Brain microvascular endothelial cell (primary cell): ENCODE results near the gene TTC32.

Experiments
- DNase-seq: peaks from one replicate; pipeline ENCODE4 v3.0.0-alpha.2; 2020
- H3K27ac ChIP-seq: fragments of 250-450 bp; sonication (Bioruptor Pico); 2 replicates; pipeline ENCODE4 v1.5.1; 2020; ENCODE audit warnings: mild to moderate bottlenecking, moderate library complexity
- H3K27me3 ChIP-seq: fragments of 250-450 bp; sonication (Bioruptor Pico); replicated peaks from 2 replicates; pipeline ENCODE4 v1.5.1; 2020; ENCODE audit warnings: mild to moderate bottlenecking
- H3K36me3 ChIP-seq: fragments of 250-450 bp; sonication (Bioruptor Pico); replicated peaks from 2 replicates; pipeline ENCODE4 v1.5.1; 2020; ENCODE audit warnings: mild to moderate bottlenecking
- H3K4me3 ChIP-seq: 2 replicates; pipeline ENCODE4 v1.5.1; 2011; ENCODE audit warnings: low read depth, mild to moderate bottlenecking, control low read depth, low read length, moderate library complexity
- CTCF ChIP-seq: IDR thresholded peaks from 2 replicates; pipeline ENCODE4 v1.5.1; 2011; ENCODE audit warnings: low read depth, mild to moderate bottlenecking, moderate library complexity, low read length, control low read depth, inconsistent platforms; ENCODE audit errors: missing control alignments
- in situ Hi-C: cut with HindIII; loops from 2 replicates; pipeline ENCODE4 v1.10.0; 2017; ENCODE audit warnings: low sequenced_read_pairs, low pct_ligation_motif_present

TTC32 gene

DNA sequence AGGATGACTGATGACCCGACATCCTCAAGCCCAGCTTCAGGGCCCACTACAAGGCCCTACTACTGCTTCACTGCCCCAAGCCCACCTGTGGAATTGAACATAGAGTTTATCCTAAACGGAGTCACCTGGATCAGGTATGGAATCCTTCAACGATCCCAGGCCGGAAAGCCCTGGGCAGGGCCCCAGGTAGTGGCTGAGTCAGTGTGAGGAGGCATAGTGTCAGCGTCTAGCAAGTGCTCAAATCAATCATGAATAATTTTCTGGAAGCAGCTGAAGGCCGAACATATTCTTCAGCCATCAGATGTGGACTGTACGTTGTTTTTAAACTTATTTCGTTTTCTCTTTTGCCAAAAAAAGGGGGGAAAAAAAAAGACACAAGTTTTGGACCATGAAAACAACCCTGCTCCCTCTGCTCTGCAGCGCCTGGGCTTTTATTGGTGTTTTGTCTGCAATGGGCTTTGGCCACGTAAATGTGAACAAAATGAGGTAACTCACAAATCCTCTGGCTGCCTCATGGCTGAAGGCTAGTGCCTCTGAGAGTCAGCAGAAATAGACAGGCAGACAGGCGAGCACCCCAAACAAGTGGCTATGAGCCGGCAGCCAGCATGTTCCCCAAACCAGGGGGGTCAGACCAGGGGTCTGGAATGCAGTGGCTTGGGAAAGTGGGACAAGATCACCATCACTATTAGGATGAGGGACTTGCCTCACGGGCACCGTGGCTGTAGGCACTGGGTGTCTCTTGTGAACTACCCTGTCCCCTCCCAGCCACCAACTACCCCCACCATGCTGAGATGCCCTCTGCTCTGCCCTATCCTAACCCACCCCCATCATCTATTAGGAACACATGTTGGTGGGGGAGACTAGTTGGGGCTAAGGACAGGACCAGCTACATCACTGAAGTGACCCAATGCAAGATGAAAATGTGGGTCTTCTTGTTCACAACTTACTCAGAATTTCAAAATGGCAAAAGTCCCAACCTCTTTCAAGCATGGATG, 51.4 kb downstream of the TTC32 start:
- no peaks in the 10 kb centered on the region for H3K27me3 ChIP-seq
- no peak for TF ChIP-seq CTCF
- no peak for DNase-seq
- H3K4me3 ChIP-seq, result no peak overlapping the region
- H3K27ac ChIP-seq, result no peak overlapping the region
- H3K36me3 ChIP-seq, result no peaks in the 10 kb centered on the region
- in situ Hi-C loops, result loop anchor here (25.0 kb wide), 1 partner anchor 488 kb away; the partner anchor contains the start of gene OSR1

- H3K36me3 ChIP-seq, result no peaks in the 10 kb centered on the region
- in situ Hi-C loops, result no loop called here
- TF ChIP-seq CTCF, result no peak
- H3K4me3 ChIP-seq, result no peak overlapping the region
- H3K27ac ChIP-seq, result no peak overlapping the region
- no peaks in the 10 kb centered on the region for H3K27me3 ChIP-seq
- DNase-seq, result no peak
Measured at GRCh38 chr2:19848952-19849351, 52.8 kb downstream of the TTC32 start.

GRCh38 chr2:19848029-19848750, 53.6 kb downstream of the TTC32 start:
- DNase-seq, result no peak
- no peak for TF ChIP-seq CTCF
- Histone ChIP-seq H3K4me3 (no peak overlapping the region), H3K27me3 (no peaks in the 10 kb centered on the region), H3K27ac (no peak overlapping the region), H3K36me3 (no peaks in the 10 kb centered on the region)
- in situ Hi-C loops, result no loop called here

DNA sequence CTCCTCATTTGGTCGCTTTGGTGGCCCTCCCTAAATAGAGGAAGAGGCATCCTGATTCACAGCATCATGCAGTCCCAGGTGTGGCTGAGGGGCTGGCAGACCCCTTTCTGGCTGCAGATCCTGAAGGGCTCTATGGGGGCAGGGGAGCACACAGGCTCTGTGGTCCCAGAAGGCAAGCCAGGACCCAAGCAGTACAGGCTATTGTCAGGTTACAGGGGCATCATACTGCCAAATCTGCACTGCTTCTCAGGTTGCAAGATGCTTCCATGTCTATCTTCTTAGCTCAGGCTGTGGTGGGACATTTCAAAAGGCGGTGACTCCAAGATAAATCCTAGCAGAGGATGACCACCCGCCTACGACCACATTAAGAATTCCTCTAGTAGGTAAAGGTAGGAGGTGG, 54.3 kb downstream of the TTC32 start:
- DNase-seq, result no peak
- no peaks in the 10 kb centered on the region for H3K36me3 ChIP-seq
- H3K27me3 ChIP-seq, result no peaks in the 10 kb centered on the region
- in situ Hi-C loops, result no loop called here
- H3K27ac ChIP-seq, result no peak overlapping the region
- no peak overlapping the region for H3K4me3 ChIP-seq
- no peak for TF ChIP-seq CTCF
